Tibial nerve (tissue), 3 donors: ENCODE data around the gene ATAD3B.

Experiments
- CTCF ChIP-seq, 5 experiments: fragments of 200-600 bp in 3 of 5; fragments of 450-650 bp in 2 of 5; sonication (generic) in 3 of 5; IDR thresholded peaks; one replicate each; pipeline ENCODE4 v1.5.1; 2016 to 2019; ENCODE audit warnings: antibody characterized with exemption in 5 of 5, mild to moderate bottlenecking in 3 of 5, moderate library complexity in 2 of 5
- POLR2A ChIP-seq, 2 donors: fragments of 450-650 bp; IDR thresholded peaks; one replicate each; pipeline ENCODE4 v1.6.1; 2017; ENCODE audit warnings: antibody characterized with exemption in 2 of 2, mild to moderate bottlenecking in 2 of 2, moderate library complexity in 2 of 2

- TF ChIP-seq CTCF (IDR thresholded peaks at IDR 0.05), result no peak
- TF ChIP-seq POLR2A (IDR thresholded peaks at IDR 0.05), result no peak
Observed at GRCh38 chr1:1425426-1425752, 46.2 kb upstream of the ATAD3B start.
